CD4-positive, alpha-beta T cell treated with Interleukin-4 for 4 hours (primary cell): ENCODE results near the gene CTNNA3.

Source experiments
- DNase-seq: peaks from one replicate; pipeline ENCODE4 v3.0.0-alpha.2; 2020

The CTNNA3 gene

DNA sequence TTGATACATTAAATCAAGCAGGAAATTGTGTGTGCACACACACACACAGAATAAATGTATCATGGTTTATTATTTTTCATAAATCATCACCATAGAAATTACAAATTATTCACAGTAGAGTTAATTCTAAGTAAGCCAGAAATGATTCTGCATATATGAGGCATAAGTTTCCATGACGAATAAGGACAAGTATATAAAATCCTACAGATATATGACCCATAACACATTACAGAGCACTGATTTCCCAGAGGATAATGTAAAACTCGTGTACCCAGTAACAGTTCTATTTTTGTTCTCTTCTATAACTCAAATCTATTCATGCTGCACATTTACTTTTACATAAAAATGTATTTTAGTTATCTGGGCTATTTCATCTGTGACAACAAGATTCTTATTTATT, 600.5 kb downstream of the CTNNA3 start:
- DNase-seq, result no peak

DNA sequence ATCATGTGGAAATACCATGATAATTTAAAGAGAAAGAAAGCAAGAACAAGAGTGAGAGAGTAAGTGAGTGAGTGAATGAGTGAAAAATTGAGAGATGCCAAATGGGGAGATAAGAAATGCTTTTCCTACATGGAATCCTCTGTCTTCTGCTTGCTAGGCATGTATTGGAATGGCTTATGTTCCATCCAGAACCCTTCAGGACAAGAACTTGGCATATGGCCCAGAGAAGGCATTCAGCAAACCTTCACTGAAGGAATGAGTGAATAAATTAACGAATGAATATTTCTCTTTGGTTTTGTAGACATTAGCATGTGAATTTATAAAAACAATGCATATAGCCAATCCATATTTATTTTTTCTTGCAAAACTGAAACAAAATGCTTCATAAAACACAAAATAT, 608.0 kb downstream of the CTNNA3 start:
- DNase-seq, result no peak

DNA sequence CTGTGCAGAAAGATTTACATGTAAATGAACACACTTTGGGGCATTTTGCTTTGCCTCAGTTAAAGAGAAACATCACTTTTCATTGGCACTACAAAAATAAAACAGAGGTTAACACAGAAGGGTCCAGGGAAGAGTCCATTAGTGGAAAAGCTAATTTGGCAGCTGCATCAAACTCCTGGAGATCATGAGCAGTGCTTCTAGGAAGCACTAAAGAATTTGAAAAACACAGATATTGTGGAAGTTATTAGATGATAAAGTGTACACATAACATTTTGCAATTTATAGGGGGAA, 608.9 kb downstream of the CTNNA3 start:
- no peak for DNase-seq

GRCh38 chr10:67086327-67087134, 609.5 kb downstream of the CTNNA3 start:
- DNase-seq, result no peak

DNA sequence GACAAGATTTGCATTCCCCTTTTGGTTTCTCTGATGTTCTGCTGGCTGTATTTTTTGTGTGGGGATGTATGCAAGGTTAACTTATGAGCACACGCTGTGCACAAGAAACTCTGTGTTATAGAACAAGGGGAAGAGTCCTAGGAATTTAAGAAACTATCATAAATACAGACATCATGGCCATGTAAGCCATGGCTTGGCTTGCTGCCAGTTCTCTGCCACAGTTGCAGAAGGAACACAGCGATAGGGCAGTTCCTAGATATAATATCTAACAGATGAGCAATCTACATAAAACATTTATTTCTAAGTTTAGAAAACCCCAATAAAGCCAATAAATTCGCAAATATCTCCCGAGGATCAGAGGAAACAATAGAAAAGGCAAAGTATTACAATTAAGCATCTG, 616.9 kb downstream of the CTNNA3 start:
- no peak for DNase-seq

GRCh38 chr10:67077376-67077775, 618.6 kb downstream of the CTNNA3 start:
- no peak for DNase-seq

- DNase-seq, result no peak
These were observed 619.9 kb downstream of the CTNNA3 start for GRCh38 chr10:67076144-67076543.

- DNase-seq, result no peak
These were observed 620.5 kb downstream of the CTNNA3 start for GRCh38 chr10:67075491-67075971.

DNA sequence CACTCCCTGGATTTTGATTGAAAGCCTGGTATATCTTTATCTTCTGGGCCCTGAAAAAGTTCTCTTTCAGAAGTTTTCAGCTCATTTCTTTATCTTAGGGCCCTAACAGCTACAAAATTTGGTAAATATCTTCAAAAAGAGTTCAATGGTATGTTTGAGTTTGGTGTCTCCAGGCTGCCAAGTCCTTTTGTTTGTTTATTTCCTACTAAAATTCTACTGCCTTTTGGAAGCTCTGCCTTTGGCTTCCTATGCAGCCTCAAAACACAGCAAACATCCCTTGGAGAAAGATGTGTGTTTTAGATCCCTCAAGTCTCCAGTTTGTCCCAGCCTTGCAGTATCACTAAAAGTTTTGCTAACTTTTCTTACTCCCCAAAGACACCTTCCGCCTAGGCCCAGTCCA, 623.3 kb downstream of the CTNNA3 start:
- no peak for DNase-seq

DNA sequence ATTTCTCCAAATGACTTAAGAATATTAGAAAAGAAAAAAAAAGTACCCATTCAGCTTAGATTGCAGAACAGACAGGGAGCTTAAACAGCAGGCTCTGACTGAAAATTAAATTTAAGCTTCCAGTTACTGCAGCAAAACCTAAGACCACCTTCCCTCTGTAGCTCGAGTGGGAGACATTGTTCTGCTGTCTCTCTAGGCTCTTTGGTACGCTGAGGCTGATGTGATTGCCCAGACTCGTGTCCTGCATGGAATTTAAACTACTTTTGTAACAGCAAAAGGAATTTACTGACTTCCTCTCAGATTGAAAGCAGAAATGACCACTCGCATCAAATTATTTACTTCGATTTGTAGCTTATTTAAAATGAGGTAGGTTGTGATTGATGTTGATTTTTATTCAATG, 645.6 kb downstream of the CTNNA3 start:
- no peak for DNase-seq

DNA sequence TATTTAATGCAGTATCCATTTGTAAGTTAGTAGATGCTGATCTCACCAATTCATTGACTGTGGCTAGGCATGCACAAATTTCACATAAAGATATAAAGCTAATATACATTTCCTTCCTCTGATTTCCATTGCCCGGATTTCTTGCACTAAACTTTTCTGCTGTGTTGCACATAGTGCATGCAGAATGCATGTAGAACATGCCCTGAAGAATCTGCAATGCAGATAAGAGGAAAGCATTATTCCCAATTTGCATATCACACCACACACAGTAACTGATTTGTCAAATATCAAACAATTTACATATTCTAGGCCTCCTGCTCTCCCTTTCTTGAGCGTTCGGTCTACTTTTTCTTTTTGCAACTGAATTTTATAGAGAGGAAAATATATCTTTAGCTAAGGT, 646.0 kb downstream of the CTNNA3 start:
- no peak for DNase-seq

DNA sequence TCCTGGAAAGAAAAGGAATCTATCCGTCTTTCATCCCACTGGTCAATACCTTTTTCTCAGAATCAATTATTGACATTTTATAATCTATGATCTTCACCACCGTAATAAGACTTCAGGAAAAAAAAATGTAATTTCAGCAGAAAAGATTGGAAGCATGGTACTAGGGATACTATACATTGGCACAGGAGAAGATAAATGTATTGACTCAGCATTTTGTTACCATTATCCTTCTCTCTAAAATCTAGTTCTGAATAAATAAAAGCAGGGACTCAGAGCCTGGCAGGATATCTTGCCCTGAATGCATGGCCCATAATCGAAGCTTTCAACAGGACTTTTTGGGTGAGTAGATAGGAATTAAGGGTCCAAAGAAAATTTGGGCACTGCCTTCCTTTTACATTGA, 649.5 kb downstream of the CTNNA3 start:
- DNase-seq, result no peak

DNA sequence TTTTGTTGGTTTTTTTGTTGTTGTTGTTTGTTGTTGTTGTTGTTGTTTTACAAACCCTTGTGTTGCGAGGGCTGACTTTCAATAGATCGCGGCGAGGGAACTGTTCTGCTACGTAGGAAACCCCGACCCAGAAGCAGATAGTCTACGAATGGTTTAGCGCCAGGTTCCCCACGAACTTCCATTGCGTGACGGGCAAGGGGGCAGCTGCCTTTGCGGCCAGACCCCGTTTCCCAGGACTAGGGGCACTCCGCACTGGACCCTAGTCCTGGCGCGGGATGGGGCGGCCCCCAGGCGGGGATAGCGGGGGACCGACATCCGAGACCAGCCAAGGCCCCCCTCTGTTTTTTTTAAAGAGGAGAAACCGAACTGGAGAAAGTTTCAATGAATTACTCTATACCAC, 650.6 kb downstream of the CTNNA3 start:
- no peak for DNase-seq

- DNase-seq, result no peak
These were observed 653.0 kb downstream of the CTNNA3 start for GRCh38 chr10:67043041-67043440.

DNA sequence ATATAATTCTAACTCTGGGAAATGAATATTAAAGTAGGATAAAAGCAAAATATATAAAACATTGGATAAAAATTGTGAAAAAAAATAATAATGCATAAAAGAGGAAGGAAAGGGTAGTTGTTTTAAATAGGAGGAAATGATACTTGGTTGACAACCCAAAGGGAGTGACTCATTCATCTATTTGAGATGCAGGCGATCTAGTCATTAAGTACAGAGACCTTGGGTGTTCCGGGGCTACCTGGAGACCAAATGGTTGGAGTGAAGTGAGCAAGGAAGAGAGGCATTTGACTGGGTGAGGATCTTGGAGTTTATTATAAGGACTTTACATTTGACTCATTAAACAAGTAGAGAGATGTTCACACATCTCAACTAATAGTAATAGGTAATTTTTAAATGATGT, 659.2 kb downstream of the CTNNA3 start:
- no peak for DNase-seq

- no peak for DNase-seq
These were observed 662.1 kb downstream of the CTNNA3 start for GRCh38 chr10:67033878-67034277.

- no peak for DNase-seq
These were observed 673.9 kb downstream of the CTNNA3 start for GRCh38 chr10:67022099-67022498.

DNA sequence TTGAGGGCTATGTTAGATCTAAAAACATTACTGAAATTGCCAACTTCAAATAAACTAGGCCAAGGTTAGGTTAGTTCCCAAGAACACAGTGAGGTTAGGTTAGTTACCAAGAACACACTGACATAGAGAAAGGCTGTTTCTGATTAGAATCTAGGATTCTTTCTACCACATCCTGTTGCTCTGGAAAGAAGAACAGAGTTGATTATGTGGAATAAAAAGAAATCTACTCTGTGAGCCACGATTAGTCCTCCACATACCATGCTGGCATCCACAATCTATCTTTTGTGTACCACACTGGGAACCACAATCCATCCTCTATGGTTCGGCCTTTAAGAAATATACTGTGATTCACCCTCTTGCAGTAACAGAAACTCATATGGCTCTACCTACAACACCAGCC, 678.8 kb downstream of the CTNNA3 start:
- no peak for DNase-seq

DNA sequence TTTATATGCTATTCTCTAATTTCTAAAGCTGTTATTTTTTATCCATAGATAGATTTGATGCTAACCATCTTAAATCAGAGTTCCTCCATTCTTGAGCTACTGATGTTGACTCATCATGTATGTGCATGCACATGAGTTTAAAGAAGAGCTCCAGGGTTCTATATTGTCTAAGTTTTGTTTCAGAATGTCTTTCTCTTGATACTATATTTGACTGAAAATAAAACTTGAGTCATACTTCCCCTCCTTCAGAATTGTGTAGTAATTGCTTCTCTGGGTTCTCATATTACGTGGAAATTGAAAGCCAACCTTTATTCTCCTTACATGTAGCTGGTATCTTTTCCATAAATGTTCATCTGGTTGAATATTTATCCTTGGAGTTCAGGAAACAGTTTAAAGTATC, 680.8 kb downstream of the CTNNA3 start:
- no peak for DNase-seq

GRCh38 chr10:67011981-67012380, 684.0 kb downstream of the CTNNA3 start:
- no peak for DNase-seq

- DNase-seq, result no peak
These were observed 684.5 kb downstream of the CTNNA3 start for GRCh38 chr10:67011480-67011879.

GRCh38 chr10:67005981-67006380, 690.0 kb downstream of the CTNNA3 start:
- DNase-seq, result no peak

DNA sequence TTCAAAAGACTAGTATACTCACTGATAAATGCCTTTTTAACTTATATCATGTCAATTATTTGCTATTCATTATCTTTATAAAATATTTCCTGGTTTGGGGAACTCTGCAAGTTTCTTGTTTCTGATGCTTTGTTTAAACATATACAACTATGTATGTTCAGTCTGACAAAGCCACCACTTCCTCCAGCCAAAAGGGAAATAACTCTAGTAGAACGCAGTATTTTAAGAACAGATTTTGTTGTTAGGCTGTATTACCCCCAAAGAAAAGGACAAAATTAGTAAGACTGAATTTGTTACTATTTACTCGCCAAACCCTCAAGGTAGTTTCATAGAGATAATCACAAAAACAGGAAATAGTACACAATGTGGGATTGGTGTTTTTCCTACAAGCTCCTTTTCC, 691.3 kb downstream of the CTNNA3 start:
- DNase-seq, result no peak

DNA sequence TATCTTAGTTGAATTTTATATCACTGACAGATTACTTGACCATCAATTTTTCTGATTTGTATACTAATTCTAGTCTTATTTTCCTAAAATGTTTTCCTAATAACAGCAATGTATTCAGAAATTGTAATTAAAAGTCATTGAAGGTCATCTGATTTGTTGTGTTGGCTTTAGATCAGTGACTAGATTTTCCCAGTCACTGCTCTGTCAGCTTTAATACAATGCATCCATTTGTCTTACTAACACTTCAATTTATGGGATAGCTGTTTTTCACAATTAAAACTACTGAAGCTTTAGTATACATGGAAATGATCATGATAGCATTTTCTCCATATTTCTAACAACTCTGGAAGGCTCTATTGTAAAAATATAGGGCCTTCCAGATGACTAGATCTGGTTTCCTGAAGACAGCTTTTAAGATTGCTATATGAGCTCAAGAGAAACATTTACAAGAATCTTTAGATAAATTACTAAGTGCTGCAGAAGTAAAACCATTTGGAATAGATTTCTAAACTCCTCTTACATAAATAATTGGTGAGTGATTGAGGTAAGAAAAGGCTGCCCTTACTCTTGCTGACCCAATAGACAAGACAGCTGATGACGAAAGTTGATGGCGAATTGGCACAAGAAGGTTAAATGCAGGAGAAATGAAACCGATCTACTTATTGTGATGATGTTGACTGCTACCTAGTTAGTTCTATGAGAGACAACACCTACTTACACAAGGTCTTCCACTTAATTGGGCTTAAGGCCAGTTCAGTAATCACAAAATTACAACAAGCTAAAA, 696.0 kb downstream of the CTNNA3 start:
- DNase-seq, result no peak

DNA sequence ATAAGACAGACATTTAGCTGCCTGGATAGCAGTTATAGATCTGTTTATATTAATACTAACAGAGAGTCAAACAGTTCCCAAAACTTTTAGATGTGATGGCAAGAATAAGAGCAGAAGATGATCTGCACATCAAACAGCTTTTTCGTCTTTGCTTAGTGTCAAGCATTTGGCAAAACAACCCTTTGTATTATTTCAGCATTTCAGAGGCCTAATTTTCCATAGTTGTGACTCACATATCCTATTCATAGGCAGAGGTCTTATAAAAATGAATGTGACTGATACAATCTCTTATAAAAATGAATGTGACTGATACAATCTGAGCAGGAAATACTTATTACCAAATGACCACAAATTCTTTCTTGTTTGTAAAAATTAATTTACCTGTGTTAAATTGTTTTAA, 699.0 kb downstream of the CTNNA3 start:
- DNase-seq, result no peak
